NCI-H2196 (cell line): Measurements from ENCODE around the gene ARL8B.
"Not testable (repeated sequence)": the region's sequence is repeated elsewhere in the genome, so short reads cannot be mapped to it uniquely, and the experiment has no call there.

Experiments
- DNase-seq: peaks from one replicate; lab custom pipeline; 2025; ENCODE audit not compliant: unreplicated experiment; lab: John Stamatoyannopoulos, UW

Gene ARL8B

GRCh38 chr3:5122030-5122740 lies at the start of gene ARL8B:
Gene ARL8B (plus strand): TSS chr3:5122292. CDS start chr3:5122466, 174 bp downstream.
- DNase-seq, result peak; percentile 70

- DNase-seq, result no peak
Measured at GRCh38 chr3:5073374-5074085, 48.6 kb upstream of the ARL8B start.

GRCh38 chr3:5078151-5078550 lies 43.9 kb upstream of the ARL8B start:
- DNase-seq, result no peak

GRCh38 chr3:5079761-5080160 lies 42.3 kb upstream of the ARL8B start:
- no peak for DNase-seq

GRCh38 chr3:5080779-5081550 lies 41.1 kb upstream of the ARL8B start:
- DNase-seq, result no peak

- DNase-seq, result not testable (repeated sequence)
Measured at GRCh38 chr3:5081973-5082788, 39.9 kb upstream of the ARL8B start.

- DNase-seq, result no peak
Measured at GRCh38 chr3:5082789-5083115, 39.3 kb upstream of the ARL8B start.

- no peak for DNase-seq
Measured at GRCh38 chr3:5084224-5084623, 37.9 kb upstream of the ARL8B start.

- DNase-seq, result no peak
Measured at GRCh38 chr3:5086708-5087107, 35.4 kb upstream of the ARL8B start.

- no peak for DNase-seq
Measured at GRCh38 chr3:5087209-5087608, 34.9 kb upstream of the ARL8B start.

- DNase-seq, result no peak
Measured at GRCh38 chr3:5090197-5090596, 31.9 kb upstream of the ARL8B start.

- no peak for DNase-seq
Measured at GRCh38 chr3:5092018-5092417, 30.1 kb upstream of the ARL8B start.

- DNase-seq, result peak; percentile 1
Measured at GRCh38 chr3:5093731-5094130, 28.4 kb upstream of the ARL8B start.

- DNase-seq, result no peak
Measured at GRCh38 chr3:5095886-5096285, 26.2 kb upstream of the ARL8B start.

GRCh38 chr3:5096336-5097008 lies 25.6 kb upstream of the ARL8B start:
- no peak for DNase-seq

- DNase-seq, result no peak
Measured at GRCh38 chr3:5098346-5098745, 23.7 kb upstream of the ARL8B start.

- DNase-seq, result no peak
Measured at GRCh38 chr3:5102532-5102931, 19.6 kb upstream of the ARL8B start.

GRCh38 chr3:5103743-5104142 lies 18.3 kb upstream of the ARL8B start:
- no peak for DNase-seq

GRCh38 chr3:5105050-5105449 lies 17.0 kb upstream of the ARL8B start:
- no peak for DNase-seq

GRCh38 chr3:5106371-5106770 lies 15.7 kb upstream of the ARL8B start:
- not testable (repeated sequence) for DNase-seq

GRCh38 chr3:5106933-5107334 lies 15.2 kb upstream of the ARL8B start:
- DNase-seq, result not testable (repeated sequence)
